OCI-M1 (cell line): Measurements from ENCODE around the gene IFI16.
"Not testable (repeated sequence)": the region's sequence is repeated elsewhere in the genome, so short reads cannot be mapped to it uniquely, and the experiment has no call there.

Experiments used
- DNase-seq: peaks from one replicate; lab custom pipeline; 2025; lab: John Stamatoyannopoulos, UW

IFI16 gene

DNA sequence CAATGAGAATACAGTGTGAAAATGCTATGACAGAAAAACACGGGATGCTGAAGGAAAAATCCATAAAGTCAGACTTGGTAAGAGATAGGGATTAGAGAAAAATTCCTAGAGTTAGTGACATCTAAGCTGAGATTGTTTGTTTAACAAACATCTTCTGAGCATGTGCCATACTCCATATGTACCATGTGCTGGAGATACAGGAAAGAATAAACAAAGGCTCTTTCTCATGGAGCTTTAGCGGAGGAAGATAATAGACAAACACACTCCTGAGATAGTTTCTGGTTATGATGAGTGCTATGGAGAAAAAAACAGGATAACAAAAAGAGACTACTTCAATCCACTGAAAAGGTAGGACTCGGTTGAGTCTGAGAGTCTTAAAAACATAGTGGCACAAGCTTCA, 88.9 kb downstream of the IFI16 start:
- DNase-seq: no peak

DNA sequence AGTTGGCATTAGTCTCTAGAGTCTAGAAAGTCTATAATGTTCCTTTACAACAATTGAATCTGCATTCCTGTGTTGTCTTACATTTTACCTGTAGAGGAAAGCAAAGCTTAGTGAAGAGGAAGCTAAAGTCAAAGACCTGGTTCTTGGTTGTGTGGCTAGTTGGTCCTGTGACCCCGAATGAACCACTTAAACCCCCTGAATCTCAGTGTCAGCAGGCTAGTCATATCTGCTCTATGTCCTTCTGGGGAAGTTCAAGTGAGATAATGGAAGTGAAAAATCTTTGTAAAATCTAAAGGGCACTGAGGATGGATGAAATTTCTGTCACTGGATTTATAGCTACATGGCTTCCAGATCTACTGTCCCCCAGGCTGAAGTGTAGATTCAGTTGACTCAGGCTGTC, 90.9 kb downstream of the IFI16 start:
- no peak for DNase-seq

DNA sequence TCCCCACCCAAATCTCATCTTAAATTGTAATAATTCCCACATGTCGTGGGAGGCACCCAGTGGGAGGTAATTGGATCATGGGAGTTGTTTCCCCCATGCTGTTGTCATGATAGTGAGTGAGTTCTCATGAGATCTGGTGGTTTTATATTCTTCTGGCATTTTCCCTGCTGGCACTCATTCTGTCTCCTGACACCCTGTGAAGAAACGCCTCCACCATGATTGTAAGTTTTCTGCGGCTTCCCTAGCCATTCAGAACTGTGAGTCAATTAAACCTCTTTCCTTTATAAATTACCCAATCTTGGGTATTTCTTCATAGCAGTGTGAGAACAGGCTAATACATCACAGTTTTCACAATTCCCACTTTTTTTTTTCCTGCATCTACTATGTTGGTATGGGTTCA, 93.3 kb downstream of the IFI16 start:
- DNase-seq: not testable (repeated sequence)
